ENCODE measurements around the gene MPP1. TPM values are rescaled to one million over a fixed set of nuclear protein-coding genes. Genes with fewer than 3 reads are reported as not detected.

MPP1 gene
- total RNA-seq, 1 experiment from 2014 or later, result 28.9 TPM

- H3K27me3 ChIP-seq, result no peaks in the 10 kb centered on the region
- DNase-seq, result no peak
- no peak overlapping the region for H3K4me3 ChIP-seq
- H3K9me3 ChIP-seq, result no peaks in the 10 kb centered on the region
- H3K36me3 ChIP-seq, result no peaks in the 10 kb centered on the region
Measured at GRCh38 chrX:154793084-154793795, 12.0 kb downstream of the MPP1 start.

DNA sequence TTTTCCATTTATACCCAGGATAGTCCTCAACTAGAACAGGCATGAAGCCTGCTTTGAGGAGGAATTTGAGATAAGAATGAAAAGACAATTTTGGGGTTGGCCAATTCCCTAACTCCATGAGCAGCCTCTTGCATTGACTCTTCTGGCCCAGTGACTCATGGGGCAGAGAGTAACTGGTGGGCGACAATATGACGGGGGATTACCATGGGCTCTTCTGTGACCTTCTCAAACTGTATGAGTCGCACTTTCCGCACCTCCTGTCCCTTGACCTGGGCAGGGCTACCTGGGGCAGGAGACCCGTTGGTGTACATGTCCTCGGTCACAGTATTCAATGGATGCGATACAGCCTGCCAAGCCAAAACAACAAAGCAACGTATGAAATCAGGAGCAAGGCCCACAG lies 13.3 kb downstream of the MPP1 start:
- Histone ChIP-seq H3K27me3 (no peaks in the 10 kb centered on the region), H3K36me3 (no peaks in the 10 kb centered on the region), H3K9me3 (no peaks in the 10 kb centered on the region), H3K4me3 (no peak overlapping the region)
- no peak for DNase-seq

DNA sequence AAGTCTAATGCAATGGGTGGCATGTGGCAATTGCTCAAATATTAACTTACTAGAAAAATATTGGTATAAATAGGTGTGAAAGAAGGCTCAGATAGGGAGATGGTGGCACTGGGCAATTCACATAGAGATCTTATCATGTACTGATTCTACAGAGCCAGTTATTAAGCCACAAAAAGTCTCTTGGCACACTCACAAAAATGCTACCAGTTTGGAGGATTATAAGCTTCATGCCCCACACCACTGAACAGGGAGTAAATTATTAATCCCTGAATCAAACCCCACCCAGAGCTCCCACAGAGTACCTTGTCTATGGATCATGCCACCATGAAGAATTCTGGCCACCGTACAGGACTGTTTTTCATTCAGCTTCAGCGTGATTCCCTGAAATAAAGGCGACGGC lies 13.8 kb downstream of the MPP1 start:
- Histone ChIP-seq H3K4me3 (no peak overlapping the region), H3K9me3 (no peaks in the 10 kb centered on the region), H3K36me3 (no peaks in the 10 kb centered on the region), H3K27me3 (no peaks in the 10 kb centered on the region)
- no peak for DNase-seq

GRCh38 chrX:154785716-154786115 lies 19.6 kb downstream of the MPP1 start:
- H3K27me3 ChIP-seq, result no peaks in the 10 kb centered on the region
- H3K4me3 ChIP-seq, result no peak overlapping the region
- no peaks in the 10 kb centered on the region for H3K9me3 ChIP-seq
- H3K36me3 ChIP-seq, result no peaks in the 10 kb centered on the region
- no peak for DNase-seq

DNA sequence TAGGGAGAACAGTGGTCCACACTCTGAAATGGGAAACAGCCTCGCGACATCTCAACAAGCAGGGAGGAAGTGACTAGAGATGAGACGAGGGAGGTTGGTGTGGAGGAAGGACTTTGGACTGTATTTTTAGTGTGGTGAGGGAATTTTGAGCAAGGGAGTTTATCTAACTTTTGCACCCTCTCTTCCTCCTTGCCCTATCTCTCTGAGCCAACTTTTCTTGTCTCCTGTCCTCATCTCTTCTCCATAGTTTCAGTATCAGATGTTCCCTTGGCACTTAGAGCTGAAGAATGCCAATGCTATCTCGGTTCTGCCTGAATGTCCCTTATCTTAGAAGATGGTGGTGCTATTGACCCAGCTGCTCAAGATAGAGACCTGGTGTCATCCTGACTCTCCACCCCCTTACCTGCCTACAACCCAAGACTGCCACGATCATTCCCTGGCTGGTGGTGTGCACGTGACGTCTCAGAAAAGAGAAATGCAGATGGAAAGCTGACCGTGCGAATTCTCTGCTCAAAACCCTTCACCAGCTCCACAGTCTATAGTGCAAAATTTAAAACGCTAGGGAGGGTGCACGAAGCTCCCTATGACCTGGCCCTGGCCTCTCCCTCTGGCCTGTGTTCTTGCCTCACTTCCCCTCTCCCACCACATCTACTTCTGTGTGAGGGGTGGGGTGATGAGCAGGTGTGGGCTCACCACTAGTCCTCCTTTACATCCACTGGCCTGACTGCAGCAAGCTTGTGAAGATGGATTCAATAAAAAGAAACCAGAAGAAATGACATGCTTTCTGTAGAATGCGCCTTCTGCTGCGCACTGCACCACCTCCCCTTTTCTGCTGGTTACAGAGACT lies 20.9 kb downstream of the MPP1 start:
- no peaks in the 10 kb centered on the region for H3K36me3 ChIP-seq
- DNase-seq, result no peak
- H3K9me3 ChIP-seq, result no peaks in the 10 kb centered on the region
- no peak overlapping the region for H3K4me3 ChIP-seq
- no peaks in the 10 kb centered on the region for H3K27me3 ChIP-seq

DNA sequence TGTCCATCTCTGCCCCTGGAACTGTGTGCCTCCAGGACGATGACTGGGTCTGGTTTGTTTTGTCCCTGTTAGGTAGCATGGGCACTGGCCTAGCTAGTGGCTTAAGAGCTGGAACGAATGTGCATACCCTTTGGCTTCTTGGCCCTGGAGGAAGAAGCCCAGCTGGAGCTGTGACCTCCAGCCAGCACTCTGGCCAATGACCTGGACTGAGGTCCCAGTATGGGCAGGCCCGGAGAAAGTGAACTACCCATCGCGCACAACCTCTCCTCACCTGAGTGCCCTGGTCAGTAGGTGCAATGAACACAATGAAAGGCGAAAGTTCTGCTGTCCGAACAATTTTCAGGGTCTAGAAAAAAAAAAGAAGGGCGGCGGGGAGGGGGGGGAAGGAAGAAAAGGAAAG lies 24.3 kb downstream of the MPP1 start:
- DNase-seq, result no peak
- H3K27me3 ChIP-seq, result no peaks in the 10 kb centered on the region
- H3K9me3 ChIP-seq, result no peaks in the 10 kb centered on the region
- no peak overlapping the region for H3K4me3 ChIP-seq
- peaks cover 17% of the 10 kb centered on the region for H3K36me3 ChIP-seq

- Histone ChIP-seq H3K9me3 (no peaks in the 10 kb centered on the region), H3K4me3 (no peak overlapping the region), H3K36me3 (peaks cover 31% of the 10 kb centered on the region), H3K27me3 (no peaks in the 10 kb centered on the region)
- DNase-seq, result no peak
Measured at GRCh38 chrX:154779261-154779660, 26.0 kb downstream of the MPP1 start.

- Histone ChIP-seq H3K27me3 (no peaks in the 10 kb centered on the region), H3K4me3 (no peak overlapping the region), H3K36me3 (peaks cover 47% of the 10 kb centered on the region), H3K9me3 (no peaks in the 10 kb centered on the region)
- no peak for DNase-seq
Measured at GRCh38 chrX:154776753-154777152, 28.5 kb downstream of the MPP1 start.

DNA sequence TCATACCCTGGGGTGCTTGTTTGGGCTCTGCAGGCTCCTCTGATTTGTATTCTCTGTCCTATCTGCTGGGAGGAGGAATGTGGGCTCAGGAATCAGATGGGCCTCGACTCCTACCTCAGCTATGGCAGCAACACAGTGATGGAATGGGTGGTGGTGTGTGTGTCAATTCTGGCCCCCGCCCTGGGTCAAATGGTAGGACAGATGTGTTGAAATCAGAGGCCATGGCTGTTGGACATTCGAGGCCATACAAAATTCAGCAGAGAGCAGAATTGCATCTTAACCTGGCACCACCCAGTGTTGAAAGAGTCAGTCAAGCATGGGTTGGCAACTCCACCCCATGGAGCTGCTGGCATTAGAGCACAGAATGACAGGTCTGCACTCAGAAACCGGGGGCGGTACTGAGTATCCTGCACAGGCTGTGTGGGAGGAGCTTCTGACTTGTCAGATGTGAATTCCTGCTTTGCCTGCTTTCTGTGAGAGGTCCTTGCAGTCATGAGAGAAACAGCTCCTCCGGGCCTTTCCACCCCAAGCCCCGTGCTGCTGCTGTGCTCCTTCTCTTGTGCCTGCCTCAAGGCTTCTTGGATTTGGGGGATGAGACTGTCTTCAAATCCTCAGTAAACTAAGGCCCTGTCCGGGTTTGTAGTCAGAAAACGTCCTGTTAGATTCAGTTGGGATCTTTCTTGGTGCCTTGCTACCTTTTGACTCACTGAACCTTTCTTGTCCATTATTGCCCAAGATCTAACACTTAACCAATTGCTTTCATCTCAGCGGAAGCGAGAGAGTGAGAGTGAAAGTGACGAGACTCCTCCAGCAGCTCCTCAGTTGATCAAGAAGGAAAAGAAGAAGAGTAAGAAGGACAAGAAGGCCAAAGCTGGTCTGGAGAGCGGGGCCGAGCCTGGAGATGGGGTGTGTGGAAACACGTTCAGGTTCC lies 29.6 kb downstream of the MPP1 start:
- no peak overlapping the region for H3K4me3 ChIP-seq
- H3K36me3 ChIP-seq, result peaks cover 50% of the 10 kb centered on the region
- H3K27me3 ChIP-seq, result no peaks in the 10 kb centered on the region
- no peaks in the 10 kb centered on the region for H3K9me3 ChIP-seq
- DNase-seq, result peak; percentile 59

DNA sequence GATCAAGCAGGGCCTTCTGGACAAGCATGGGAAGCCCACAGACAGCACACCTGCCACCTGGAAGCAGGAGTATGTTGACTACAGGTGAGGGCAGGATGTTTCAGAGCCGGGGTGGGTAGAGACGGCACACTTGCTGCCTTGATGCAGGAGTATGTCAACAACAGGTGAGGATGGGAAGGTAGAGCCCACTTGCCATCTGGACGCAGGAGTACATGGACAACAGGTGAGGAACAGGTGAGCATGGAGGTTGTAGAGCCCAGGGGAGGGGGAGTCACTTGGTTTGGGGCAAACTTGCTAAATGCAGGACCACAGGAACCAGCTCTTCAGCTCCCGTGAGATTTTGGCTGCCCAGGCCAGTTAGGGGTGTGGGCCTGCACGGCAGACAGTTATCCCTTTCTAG lies 30.7 kb downstream of the MPP1 start:
- no peak overlapping the region for H3K4me3 ChIP-seq
- peaks cover 55% of the 10 kb centered on the region for H3K36me3 ChIP-seq
- H3K27me3 ChIP-seq, result no peaks in the 10 kb centered on the region
- H3K9me3 ChIP-seq, result no peaks in the 10 kb centered on the region
- DNase-seq, result no peak

- Histone ChIP-seq H3K9me3 (no peaks in the 10 kb centered on the region), H3K4me3 (peak within 1 kb of the TSS; percentile 81), H3K36me3 (peaks cover 29% of the 10 kb centered on the region), H3K27me3 (no peaks in the 10 kb centered on the region)
- peak; percentile 95 for DNase-seq
Measured at GRCh38 chrX:154762537-154763296, 42.6 kb downstream of the MPP1 start, which contains the start of gene DKC1. DKC1 (plus strand) TSS chrX:154762864; CDS start chrX:154762966, 102 bp downstream.

GRCh38 chrX:154761977-154762536 lies 43.2 kb downstream of the MPP1 start:
- Histone ChIP-seq H3K4me3 (peak overlapping the region; percentile 81), H3K9me3 (no peaks in the 10 kb centered on the region), H3K27me3 (no peaks in the 10 kb centered on the region), H3K36me3 (peaks cover 24% of the 10 kb centered on the region)
- DNase-seq, result no peak

GRCh38 chrX:154758696-154759095 lies 46.6 kb downstream of the MPP1 start:
- Histone ChIP-seq H3K36me3 (no peaks in the 10 kb centered on the region; the same call in 1 of the 2 replicates), H3K9me3 (no peaks in the 10 kb centered on the region), H3K4me3 (no peak overlapping the region), H3K27me3 (no peaks in the 10 kb centered on the region)
- DNase-seq, result no peak

GRCh38 chrX:154751669-154752271 lies 53.5 kb downstream of the MPP1 start:
- no peaks in the 10 kb centered on the region for H3K9me3 ChIP-seq
- H3K27me3 ChIP-seq, result peaks cover 27% of the 10 kb centered on the region
- H3K4me3 ChIP-seq, result no peak overlapping the region
- H3K36me3 ChIP-seq, result no peaks in the 10 kb centered on the region
- DNase-seq, result no peak

- Histone ChIP-seq H3K36me3 (no peaks in the 10 kb centered on the region), H3K27me3 (peaks cover 27% of the 10 kb centered on the region), H3K9me3 (no peaks in the 10 kb centered on the region), H3K4me3 (no peak overlapping the region)
- DNase-seq, result no peak
Measured at GRCh38 chrX:154751203-154751668, 54.0 kb downstream of the MPP1 start.

Data from MG63 (cell line).